ENCODE measurements around the gene PLCL1. TPM values are rescaled to one million over a fixed set of nuclear protein-coding genes. Genes with fewer than 3 reads are reported as not detected.

The PLCL1 gene
- total RNA-seq, 2 donors from 2014 or later = 25.6 to 26.2 TPM

GRCh38 chr2:198164843-198165242, 360.4 kb downstream of the PLCL1 start:
- Histone ChIP-seq H3K27me3 (replicated peaks; ENCODE audit: insufficient read depth) (no peaks in the 10 kb centered on the region), H3K36me3 (no peaks in the 10 kb centered on the region), H3K4me1 (ENCODE audit: control insufficient read depth in 1 of 2, low read depth in 2 of 2) (no peaks in the 10 kb centered on the region), H3K4me3 (no peak overlapping the region), H3K27ac (no peak overlapping the region), H3K9me3 (no peaks in the 10 kb centered on the region)
- TF ChIP-seq, protein P1, sequence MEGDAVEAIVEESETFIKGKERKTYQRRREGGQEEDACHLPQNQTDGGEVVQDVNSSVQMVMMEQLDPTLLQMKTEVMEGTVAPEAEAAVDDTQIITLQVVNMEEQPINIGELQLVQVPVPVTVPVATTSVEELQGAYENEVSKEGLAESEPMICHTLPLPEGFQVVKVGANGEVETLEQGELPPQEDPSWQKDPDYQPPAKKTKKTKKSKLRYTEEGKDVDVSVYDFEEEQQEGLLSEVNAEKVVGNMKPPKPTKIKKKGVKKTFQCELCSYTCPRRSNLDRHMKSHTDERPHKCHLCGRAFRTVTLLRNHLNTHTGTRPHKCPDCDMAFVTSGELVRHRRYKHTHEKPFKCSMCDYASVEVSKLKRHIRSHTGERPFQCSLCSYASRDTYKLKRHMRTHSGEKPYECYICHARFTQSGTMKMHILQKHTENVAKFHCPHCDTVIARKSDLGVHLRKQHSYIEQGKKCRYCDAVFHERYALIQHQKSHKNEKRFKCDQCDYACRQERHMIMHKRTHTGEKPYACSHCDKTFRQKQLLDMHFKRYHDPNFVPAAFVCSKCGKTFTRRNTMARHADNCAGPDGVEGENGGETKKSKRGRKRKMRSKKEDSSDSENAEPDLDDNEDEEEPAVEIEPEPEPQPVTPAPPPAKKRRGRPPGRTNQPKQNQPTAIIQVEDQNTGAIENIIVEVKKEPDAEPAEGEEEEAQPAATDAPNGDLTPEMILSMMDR (IDR thresholded peaks at IDR 0.05) = no peak
- DNase-seq (ENCODE audit: low spot score) = no peak
- ATAC-seq (ENCODE audit: insufficient number of reproducible peaks, low FRiP score, low read depth) = no peak

GRCh38 chr2:198165289-198165688, 360.9 kb downstream of the PLCL1 start:
- DNase-seq (ENCODE audit: low spot score) (no peak), ATAC-seq (ENCODE audit: insufficient number of reproducible peaks, low FRiP score, low read depth) (no peak)
- Histone ChIP-seq H3K36me3 (no peaks in the 10 kb centered on the region), H3K27ac (no peak overlapping the region), H3K27me3 (replicated peaks; ENCODE audit: insufficient read depth) (no peaks in the 10 kb centered on the region), H3K9me3 (no peaks in the 10 kb centered on the region), H3K4me1 (ENCODE audit: control insufficient read depth in 1 of 2, low read depth in 2 of 2) (no peaks in the 10 kb centered on the region), H3K4me3 (no peak overlapping the region)
- TF ChIP-seq, protein P1 (IDR thresholded peaks at IDR 0.05) = no peak

DNA sequence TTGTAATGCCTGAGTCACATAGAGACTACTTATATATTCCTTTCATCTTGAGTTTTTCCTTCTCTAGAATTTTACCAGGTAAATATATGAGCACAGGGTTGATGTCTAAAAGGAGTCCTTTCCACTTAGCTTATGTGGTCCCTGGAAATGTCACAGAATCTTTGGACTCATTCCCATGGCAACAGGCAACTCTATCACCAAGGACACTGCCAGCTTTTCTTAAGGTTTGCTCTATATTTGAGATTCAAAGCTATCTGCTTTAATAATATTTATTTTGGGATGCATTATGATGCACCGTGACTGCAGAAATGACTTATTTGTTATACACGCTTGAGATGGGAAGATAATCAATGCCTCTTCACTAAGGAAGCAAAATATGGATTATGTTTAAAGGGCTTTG, 363.0 kb downstream of the PLCL1 start:
- H3K27ac ChIP-seq = no peak overlapping the region
- no peaks in the 10 kb centered on the region for H3K36me3 ChIP-seq
- no peaks in the 10 kb centered on the region for H3K9me3 ChIP-seq
- H3K4me1 ChIP-seq (ENCODE audit: control insufficient read depth in 1 of 2, low read depth in 2 of 2) = no peaks in the 10 kb centered on the region
- TF ChIP-seq, protein P1 (IDR thresholded peaks at IDR 0.05) = no peak
- H3K27me3 ChIP-seq (replicated peaks; ENCODE audit: insufficient read depth) = no peaks in the 10 kb centered on the region
- DNase-seq (ENCODE audit: low spot score) = no peak
- H3K4me3 ChIP-seq = no peak overlapping the region
- ATAC-seq (ENCODE audit: insufficient number of reproducible peaks, low FRiP score, low read depth) = no peak

- Histone ChIP-seq H3K9me3 (no peaks in the 10 kb centered on the region), H3K27ac (no peak overlapping the region), H3K4me1 (ENCODE audit: control insufficient read depth in 1 of 2, low read depth in 2 of 2) (no peaks in the 10 kb centered on the region), H3K36me3 (no peaks in the 10 kb centered on the region), H3K27me3 (replicated peaks; ENCODE audit: insufficient read depth) (no peaks in the 10 kb centered on the region), H3K4me3 (no peak overlapping the region)
- ATAC-seq (ENCODE audit: insufficient number of reproducible peaks, low FRiP score, low read depth) (no peak), DNase-seq (ENCODE audit: low spot score) (no peak)
- TF ChIP-seq, protein P1 (IDR thresholded peaks at IDR 0.05) = no peak
Observed at GRCh38 chr2:198168651-198169050, 364.3 kb downstream of the PLCL1 start.

DNA sequence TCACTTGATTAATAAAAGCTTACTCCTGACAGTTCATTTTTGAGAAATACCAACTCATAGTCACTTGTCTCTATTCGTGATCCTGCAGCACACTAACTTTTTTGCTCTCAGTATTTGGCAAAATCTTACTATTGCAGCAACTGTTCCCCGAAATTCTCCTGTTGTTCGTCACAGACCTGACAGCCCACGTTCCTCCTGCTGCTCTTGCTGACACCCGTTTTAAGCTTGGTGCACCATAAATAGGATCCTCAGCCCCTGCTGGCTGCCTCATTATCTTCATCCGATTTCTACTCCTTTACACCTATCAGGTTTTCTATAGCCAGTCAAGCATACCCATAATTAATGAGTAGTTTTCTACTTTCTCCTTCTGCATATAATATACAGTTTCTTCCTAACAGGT, 368.8 kb downstream of the PLCL1 start:
- ATAC-seq (ENCODE audit: insufficient number of reproducible peaks, low FRiP score, low read depth) (no peak), DNase-seq (ENCODE audit: low spot score) (no peak)
- Histone ChIP-seq H3K4me1 (ENCODE audit: control insufficient read depth in 1 of 2, low read depth in 2 of 2) (no peaks in the 10 kb centered on the region), H3K36me3 (no peaks in the 10 kb centered on the region), H3K9me3 (no peaks in the 10 kb centered on the region), H3K27me3 (replicated peaks; ENCODE audit: insufficient read depth) (no peaks in the 10 kb centered on the region), H3K4me3 (no peak overlapping the region), H3K27ac (no peak overlapping the region)
- TF ChIP-seq, protein P1 (IDR thresholded peaks at IDR 0.05) = no peak
